ENCODE data around the gene PIK3R5. TPM values are rescaled to one million over a fixed set of nuclear protein-coding genes. Genes with fewer than 3 reads are reported as not detected.

Gene PIK3R5
- total RNA-seq, 1 donor from 2014 or later = 0.90 TPM

GRCh38 chr17:8910969-8911604 is 54.4 kb downstream of the PIK3R5 start:
- no peaks in the 10 kb centered on the region for H3K9me3 ChIP-seq (ENCODE audit: low read depth)
- H3K4me3 Mint-ChIP-seq = no peak overlapping the region
- H2AFZ ChIP-seq (replicated peaks) = no peak overlapping the region
- no peaks in the 10 kb centered on the region for H3K27me3 ChIP-seq
- no peaks in the 10 kb centered on the region for H3K36me3 Mint-ChIP-seq
- H3K27ac ChIP-seq = no peak overlapping the region
- H4K20me1 ChIP-seq (ENCODE audit: low read depth) = no peaks in the 10 kb centered on the region
- peaks cover 12% of the 10 kb centered on the region for H3K27me3 Mint-ChIP-seq (ENCODE audit: insufficient read depth, low read depth)
- DNase-seq (ENCODE audit: low spot score) = no peak
- H3K4me3 ChIP-seq = no peak overlapping the region
- H3K9ac ChIP-seq = no peak overlapping the region
- peaks cover 7% of the 10 kb centered on the region for H3K4me1 Mint-ChIP-seq
- H3K4me1 ChIP-seq = peaks cover 11% of the 10 kb centered on the region
- H3K4me2 ChIP-seq = no peak overlapping the region
- H3K9me3 Mint-ChIP-seq = no peaks in the 10 kb centered on the region
- no peaks in the 10 kb centered on the region for H3K79me2 ChIP-seq (ENCODE audit: low read depth)
- H3K27ac Mint-ChIP-seq = no peak overlapping the region
- no peak for TF ChIP-seq CTCF (IDR thresholded peaks at IDR 0.05)
- no peak for TF ChIP-seq EZH2phosphoT487 (IDR thresholded peaks at IDR 0.05)
- TF ChIP-seq EZH2 (IDR thresholded peaks at IDR 0.05) = no peak
- no peaks in the 10 kb centered on the region for H3K36me3 ChIP-seq
- no peaks in the 10 kb centered on the region for H3F3A ChIP-seq (ENCODE audit: low read depth)

GRCh38 chr17:8909586-8910270 is 55.8 kb downstream of the PIK3R5 start:
- H3F3A ChIP-seq (ENCODE audit: low read depth) = no peaks in the 10 kb centered on the region
- no peaks in the 10 kb centered on the region for H3K27me3 ChIP-seq
- H3K9me3 ChIP-seq (ENCODE audit: low read depth) = no peaks in the 10 kb centered on the region
- no peaks in the 10 kb centered on the region for H4K20me1 ChIP-seq (ENCODE audit: low read depth)
- H3K27ac ChIP-seq = no peak overlapping the region
- no peak for TF ChIP-seq CTCF (IDR thresholded peaks at IDR 0.05)
- H3K4me1 ChIP-seq = peaks cover 11% of the 10 kb centered on the region
- H2AFZ ChIP-seq (replicated peaks) = no peak overlapping the region
- no peak overlapping the region for H3K27ac Mint-ChIP-seq
- no peak overlapping the region for H3K4me3 ChIP-seq
- peaks cover 17% of the 10 kb centered on the region for H3K27me3 Mint-ChIP-seq (ENCODE audit: insufficient read depth, low read depth)
- no peak overlapping the region for H3K9ac ChIP-seq
- no peak overlapping the region for H3K4me2 ChIP-seq
- H3K9me3 Mint-ChIP-seq = no peaks in the 10 kb centered on the region
- DNase-seq (ENCODE audit: low spot score) = no peak
- H3K36me3 Mint-ChIP-seq = no peaks in the 10 kb centered on the region
- H3K4me3 Mint-ChIP-seq = no peak overlapping the region
- H3K36me3 ChIP-seq = no peaks in the 10 kb centered on the region
- peaks cover 7% of the 10 kb centered on the region for H3K4me1 Mint-ChIP-seq
- H3K79me2 ChIP-seq (ENCODE audit: low read depth) = no peaks in the 10 kb centered on the region

- no peaks in the 10 kb centered on the region for H3K4me1 ChIP-seq
- no peaks in the 10 kb centered on the region for H3K4me1 Mint-ChIP-seq
- H2AFZ ChIP-seq (replicated peaks) = no peak overlapping the region
- H3K79me2 ChIP-seq (ENCODE audit: low read depth) = no peaks in the 10 kb centered on the region
- H3F3A ChIP-seq (ENCODE audit: low read depth) = no peaks in the 10 kb centered on the region
- no peaks in the 10 kb centered on the region for H3K27me3 ChIP-seq
- no peak overlapping the region for H3K4me3 ChIP-seq
- DNase-seq (ENCODE audit: low spot score) = no peak
- H3K4me3 Mint-ChIP-seq = no peak overlapping the region
- H3K9me3 Mint-ChIP-seq = no peaks in the 10 kb centered on the region
- H3K9ac ChIP-seq = no peak overlapping the region
- no peaks in the 10 kb centered on the region for H3K36me3 ChIP-seq
- no peak overlapping the region for H3K4me2 ChIP-seq
- H3K9me3 ChIP-seq (ENCODE audit: low read depth) = no peaks in the 10 kb centered on the region
- no peak overlapping the region for H3K27ac ChIP-seq
- H3K27me3 Mint-ChIP-seq (ENCODE audit: insufficient read depth, low read depth) = peaks cover 10% of the 10 kb centered on the region
- TF ChIP-seq EZH2phosphoT487 (IDR thresholded peaks at IDR 0.05) (no peak), CTCF (IDR thresholded peaks at IDR 0.05) (no peak), EZH2 (IDR thresholded peaks at IDR 0.05) (no peak)
- no peaks in the 10 kb centered on the region for H4K20me1 ChIP-seq (ENCODE audit: low read depth)
- no peaks in the 10 kb centered on the region for H3K36me3 Mint-ChIP-seq
- no peak overlapping the region for H3K27ac Mint-ChIP-seq
Measured at GRCh38 chr17:8905331-8905730, 60.2 kb downstream of the PIK3R5 start.
